Left cardiac atrium (tissue), 4 donors: Measurements from ENCODE around the gene E4F1. TPM values are rescaled to one million over a fixed set of nuclear protein-coding genes. Genes with fewer than 3 reads are reported as not detected.

ENCODE experiments used
- ATAC-seq, 2 donors: fragments of 200-7000 bp; cut with Tn5 transposase; one replicate each; pipeline ENCODE4 v1.9.1; 2020; ENCODE audit warnings: mild to moderate bottlenecking in 2 of 2, moderate library complexity in 2 of 2
- DNase-seq: peaks from one replicate; pipeline ENCODE4 v3.0.0-alpha.2; 2020
- intact Hi-C, 2 donors: fragments of 100-400 bp; cut with DNase I; formaldehyde crosslinking; loops; one replicate each; pipeline versions ENCODE4 v1.14.1 to v1.15.1; 2022 to 2023
- long read RNA-seq: library from polyadenylated mRNA; unstranded; transcript quantifications from one replicate; pipeline ENCODE4 v2.0.0, GENCODE V29; 2021
- total RNA-seq, 2 donors: library from RNA; stranded (reverse); fragmentation: NEBNext Ultra II Directional; extraction: Animal tissue kit (Norgen Biotek cat#: 25700); gene quantifications; one replicate each; pipeline ENCODE4 v1.2.1, GENCODE V29; 2021
- donor health status: DM: no; HTN: yes; CAD: no.
- donor health status: DM: no; HTN: yes; CAD: no; lungs with severe emphysema.
- donor health status: DM: yes; HTN: yes; CAD: no.
- donor health status: Dilated cardiomyopathy.

Gene E4F1, protein sequence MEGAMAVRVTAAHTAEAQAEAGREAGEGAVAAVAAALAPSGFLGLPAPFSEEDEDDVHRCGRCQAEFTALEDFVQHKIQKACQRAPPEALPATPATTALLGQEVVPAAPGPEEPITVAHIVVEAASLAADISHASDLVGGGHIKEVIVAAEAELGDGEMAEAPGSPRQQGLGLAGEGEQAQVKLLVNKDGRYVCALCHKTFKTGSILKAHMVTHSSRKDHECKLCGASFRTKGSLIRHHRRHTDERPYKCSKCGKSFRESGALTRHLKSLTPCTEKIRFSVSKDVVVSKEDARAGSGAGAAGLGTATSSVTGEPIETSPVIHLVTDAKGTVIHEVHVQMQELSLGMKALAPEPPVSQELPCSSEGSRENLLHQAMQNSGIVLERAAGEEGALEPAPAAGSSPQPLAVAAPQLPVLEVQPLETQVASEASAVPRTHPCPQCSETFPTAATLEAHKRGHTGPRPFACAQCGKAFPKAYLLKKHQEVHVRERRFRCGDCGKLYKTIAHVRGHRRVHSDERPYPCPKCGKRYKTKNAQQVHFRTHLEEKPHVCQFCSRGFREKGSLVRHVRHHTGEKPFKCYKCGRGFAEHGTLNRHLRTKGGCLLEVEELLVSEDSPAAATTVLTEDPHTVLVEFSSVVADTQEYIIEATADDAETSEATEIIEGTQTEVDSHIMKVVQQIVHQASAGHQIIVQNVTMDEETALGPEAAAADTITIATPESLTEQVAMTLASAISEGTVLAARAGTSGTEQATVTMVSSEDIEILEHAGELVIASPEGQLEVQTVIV
- total RNA-seq: 10 to 100 TPM; 11.9 to 15.0 TPM
- long read RNA-seq, transcript E4F1-201 (14 exons, 2,573 nt): major isoform, 20 of 36 reads
- long read RNA-seq, partial matches to known transcripts: 6 of 36 reads
- long read RNA-seq, other reads (novel, unspliced or antisense): 10 of 36 reads

DNA sequence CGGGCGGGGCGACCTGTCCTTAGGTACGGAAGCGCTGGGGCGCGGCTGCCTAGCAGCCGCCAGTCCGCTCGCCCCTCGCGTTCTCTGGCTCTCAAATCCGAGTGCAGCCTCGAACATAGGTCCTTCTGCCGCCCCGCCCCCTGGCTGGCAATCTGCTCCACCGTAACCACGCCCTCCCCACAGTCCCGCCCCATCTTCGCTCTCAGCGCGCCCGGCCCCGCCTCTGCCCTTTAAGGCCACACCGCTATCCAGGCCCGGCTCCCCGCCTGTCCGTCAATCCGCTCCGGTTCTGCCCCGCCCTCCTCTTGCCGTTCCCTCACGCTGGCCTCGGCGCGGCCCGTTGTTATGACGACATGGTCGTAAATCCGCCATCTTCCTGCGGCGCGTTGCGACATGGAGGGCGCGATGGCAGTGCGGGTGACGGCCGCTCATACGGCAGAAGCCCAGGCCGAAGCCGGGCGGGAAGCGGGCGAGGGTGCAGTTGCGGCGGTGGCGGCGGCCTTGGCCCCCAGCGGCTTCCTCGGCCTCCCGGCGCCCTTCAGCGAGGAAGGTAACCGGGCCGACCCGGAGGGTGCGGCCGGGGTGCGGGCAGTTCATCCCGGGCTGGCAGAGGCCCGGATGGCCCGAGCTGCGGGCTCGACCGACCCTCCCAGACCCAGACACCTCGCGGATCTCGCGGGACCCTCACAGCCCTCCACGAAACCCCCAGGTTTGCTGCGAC, at the start of gene E4F1:
Gene E4F1, plus strand, starts transcription at position 371 of the 721 bp plus-strand sequence. Its CDS starts 23 bp downstream, at position 394.
- DNase-seq (peak; percentile 100), ATAC-seq (peak; percentile 99 to 100)
- intact Hi-C loops: no loop called here

DNA sequence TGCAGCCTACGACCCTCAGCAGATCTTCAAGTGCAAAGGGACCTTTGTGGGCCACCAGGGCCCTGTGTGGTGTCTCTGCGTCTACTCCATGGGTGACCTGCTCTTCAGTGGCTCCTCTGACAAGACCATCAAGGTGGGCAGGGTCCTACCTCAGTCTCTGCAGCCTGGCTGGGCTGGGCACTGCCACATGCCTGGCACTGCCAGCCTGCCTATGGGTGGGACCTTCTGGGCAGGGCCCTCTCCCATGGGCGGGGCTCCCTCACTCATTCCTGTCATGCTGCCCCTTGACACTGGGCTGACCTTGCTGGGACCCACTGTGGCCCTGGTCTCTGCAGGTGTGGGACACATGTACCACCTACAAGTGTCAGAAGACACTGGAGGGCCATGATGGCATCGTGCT, 49.5 kb upstream of the E4F1 start:
- DNase-seq (no peak), ATAC-seq (no peak)
- intact Hi-C loops: no loop called here

DNA sequence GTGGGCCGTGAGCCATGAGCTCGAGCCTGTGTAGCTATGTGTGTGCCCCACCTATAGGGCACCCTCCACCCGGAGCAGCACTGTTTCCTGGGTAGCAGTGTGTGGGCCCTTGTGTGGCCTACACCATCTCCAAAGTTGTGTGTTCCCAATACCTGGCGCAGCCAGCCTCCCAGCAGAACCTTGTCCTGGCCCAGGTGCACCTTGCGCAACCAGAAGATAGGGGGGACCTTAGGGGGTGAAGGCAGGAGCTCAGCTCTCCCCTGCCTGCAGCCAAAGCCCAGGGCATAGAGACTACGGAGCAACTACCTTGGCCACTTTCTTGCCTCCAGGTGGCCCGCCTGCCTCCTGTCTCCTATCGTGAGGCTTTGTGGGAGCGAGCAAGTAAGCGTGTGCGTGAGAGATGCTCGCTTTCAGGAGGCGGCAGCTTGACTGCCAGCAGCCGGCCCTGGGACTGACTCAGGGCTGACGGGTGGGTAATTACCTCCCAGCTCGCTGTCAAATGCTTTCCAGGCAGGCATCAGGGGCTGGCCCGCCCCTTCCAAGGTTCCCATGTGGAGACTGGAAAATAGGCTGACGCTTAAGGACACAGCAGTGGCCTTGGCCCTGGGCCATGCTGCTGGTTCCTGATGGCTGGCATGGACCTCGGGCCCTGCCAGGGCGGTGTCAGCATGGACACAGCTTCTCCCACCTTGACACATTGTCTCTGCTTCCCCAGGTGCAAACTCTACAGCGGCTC, 48.8 kb upstream of the E4F1 start:
- intact Hi-C loops: no loop called here
- no peak for DNase-seq
- no peak for ATAC-seq

DNA sequence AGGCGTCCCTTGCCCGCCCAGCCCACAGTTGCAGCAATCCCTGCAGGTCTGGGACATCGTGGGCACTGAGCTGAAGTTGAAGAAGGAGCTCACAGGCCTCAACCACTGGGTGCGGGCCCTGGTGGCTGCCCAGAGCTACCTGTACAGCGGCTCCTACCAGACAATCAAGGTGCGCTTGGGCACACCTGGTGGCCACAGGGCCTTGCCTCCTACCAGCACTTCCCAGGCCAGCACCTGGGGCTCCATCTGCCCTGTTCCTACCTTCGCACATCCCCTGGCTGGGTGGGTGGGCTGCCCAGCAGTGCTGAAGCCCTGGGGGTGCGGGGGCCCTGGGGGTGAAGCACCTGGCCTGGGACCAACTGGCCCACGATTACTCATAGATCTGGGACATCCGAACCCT, 47.9 kb upstream of the E4F1 start:
- no peak for DNase-seq
- ATAC-seq: no peak
- intact Hi-C loops: no loop called here

DNA sequence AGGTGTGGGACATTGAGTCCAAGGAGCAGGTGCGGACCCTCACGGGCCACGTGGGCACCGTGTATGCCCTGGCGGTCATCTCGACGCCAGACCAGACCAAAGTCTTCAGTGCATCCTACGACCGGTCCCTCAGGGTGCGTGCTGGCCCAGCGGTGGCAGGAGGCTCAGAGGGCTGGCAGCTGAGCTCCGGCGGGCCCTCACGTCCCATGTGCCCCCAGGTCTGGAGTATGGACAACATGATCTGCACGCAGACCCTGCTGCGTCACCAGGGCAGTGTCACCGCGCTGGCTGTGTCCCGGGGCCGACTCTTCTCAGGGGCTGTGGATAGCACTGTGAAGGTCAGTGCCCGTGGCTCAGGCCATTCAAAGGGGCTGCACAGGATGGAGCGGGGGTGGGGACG, 47.3 kb upstream of the E4F1 start:
- DNase-seq (no peak), ATAC-seq (no peak)
- intact Hi-C loops: no loop called here

DNA sequence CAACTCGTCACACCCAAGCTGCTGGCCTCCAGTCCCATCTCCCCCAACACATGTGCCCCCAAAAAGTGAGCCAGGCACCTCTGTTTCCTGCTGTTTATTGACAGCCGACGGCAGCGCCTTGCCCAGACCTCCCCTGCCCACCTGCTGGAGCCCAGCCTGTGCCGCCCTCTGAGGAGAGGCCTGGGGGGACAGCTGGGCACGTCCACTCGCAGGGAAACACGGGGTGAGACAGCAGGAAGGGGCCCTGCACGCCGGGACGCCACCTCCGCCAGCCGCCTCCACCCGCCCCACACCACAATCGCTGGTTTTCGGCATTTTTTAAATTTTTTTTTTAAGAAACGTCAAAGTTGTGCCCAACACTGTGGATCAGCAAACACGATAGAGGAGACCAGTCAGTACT, 46.3 kb upstream of the E4F1 start:
- intact Hi-C loops: no loop called here
- no peak for ATAC-seq
- DNase-seq: no peak

DNA sequence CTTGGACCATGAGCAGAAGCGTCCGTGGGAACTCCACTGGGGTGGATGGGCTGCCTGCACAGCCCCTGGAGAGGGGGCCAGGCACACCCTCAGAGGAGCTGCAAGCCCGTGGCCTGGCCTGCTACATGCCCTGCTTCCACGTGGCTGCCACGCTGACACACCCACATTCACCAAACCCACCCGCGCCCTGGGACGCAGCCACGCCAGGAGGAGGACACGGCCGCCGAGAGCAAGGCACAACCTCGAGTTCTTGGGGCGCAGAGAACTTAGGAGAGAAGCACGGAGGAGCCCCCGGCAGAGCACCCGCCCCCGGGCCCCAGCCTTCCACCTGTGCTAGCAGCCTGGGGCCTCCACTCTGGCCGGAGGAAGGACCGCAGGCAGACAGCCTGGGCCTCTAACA, 45.8 kb upstream of the E4F1 start:
- DNase-seq: no peak
- no peak for ATAC-seq
- intact Hi-C loops: no loop called here

DNA sequence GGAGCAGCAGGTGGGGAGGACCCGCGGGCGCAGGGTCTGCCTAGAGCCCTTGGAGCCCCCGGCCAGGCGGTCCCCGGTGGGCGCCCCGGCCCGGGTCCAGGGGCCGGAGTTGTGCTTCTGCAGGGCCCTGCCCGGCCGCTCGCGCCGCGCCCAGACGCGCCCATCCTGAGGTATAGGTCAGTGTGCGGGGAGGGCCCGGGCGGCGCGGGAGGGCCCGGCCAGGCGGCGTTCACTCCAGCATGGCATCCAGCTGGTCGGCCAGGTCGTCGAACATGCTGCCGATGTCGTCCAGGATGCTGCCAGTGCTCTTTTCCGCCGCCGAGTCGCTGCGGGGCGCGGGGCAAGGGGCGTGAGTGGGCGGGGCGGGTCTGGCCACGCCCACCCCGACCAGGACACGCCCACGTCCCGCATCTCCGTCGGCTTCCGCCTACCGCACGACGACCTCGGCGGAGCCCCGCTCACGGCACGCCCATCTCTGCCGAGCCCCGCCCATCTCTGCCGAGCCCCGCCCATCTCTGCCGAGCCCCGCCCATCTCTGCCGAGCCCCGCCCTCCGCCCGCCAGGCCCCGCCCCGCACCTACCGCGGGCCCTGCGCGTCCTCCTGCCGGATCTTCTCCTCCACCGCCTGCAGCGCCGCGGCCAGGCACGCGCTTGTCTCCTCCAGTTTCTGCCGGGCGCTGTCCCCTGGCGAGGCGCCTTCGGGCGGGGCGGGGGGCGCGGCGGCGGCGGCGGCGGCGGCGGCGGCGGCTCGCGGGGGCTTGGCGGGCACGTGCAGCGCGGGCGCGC, 44.9 kb upstream of the E4F1 start:
- ATAC-seq: peak in 1 of 2 donors; percentile 20

DNA sequence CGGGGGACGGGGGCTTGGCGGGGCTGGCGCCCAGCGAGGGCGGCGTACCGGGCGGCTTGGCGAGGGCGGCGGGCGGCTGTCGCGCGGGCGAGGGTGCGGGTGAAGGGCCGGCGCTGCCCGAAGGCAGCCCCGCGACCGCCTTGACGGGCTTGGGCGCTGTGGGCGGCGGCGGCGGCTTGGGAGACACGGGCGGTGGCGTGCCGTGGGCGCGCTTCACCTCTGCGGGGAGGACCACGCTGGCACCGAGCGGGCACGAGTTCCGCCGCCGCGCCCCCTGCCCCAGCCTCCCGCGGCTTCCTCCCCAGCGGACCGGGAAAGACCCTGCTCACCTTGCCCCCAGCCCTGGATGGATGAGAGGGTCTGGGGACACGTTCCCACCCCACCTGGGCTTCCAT, 44.3 kb upstream of the E4F1 start:
- DNase-seq: no peak
- intact Hi-C loops: no loop called here
- no peak for ATAC-seq

More for the DNA sequence above, 44.9 kb upstream of the E4F1 start:
- intact Hi-C loops: no loop called here
- no peak for DNase-seq

DNA sequence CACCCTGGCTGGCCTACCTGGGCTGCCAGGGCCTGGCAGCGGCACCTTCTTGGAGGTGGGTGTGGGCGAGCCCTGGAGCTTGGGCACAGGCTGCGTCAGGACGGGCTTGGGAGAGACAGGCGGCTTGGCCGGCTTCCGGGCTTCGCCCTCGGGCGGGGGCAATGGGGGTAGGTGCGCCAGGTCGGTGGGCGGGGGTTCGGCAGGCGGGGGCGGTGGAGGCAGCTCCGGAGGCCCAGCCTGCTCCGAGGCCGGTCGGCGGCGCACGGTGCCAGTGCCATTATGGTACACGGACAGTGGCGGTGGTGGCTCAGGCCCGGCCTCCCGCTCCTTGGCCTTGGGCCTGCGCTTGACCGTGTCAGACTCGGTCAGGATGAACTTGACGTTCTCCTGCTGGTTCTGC, 43.8 kb upstream of the E4F1 start:
- intact Hi-C loops: no loop called here
- DNase-seq: no peak
- ATAC-seq: no peak

DNA sequence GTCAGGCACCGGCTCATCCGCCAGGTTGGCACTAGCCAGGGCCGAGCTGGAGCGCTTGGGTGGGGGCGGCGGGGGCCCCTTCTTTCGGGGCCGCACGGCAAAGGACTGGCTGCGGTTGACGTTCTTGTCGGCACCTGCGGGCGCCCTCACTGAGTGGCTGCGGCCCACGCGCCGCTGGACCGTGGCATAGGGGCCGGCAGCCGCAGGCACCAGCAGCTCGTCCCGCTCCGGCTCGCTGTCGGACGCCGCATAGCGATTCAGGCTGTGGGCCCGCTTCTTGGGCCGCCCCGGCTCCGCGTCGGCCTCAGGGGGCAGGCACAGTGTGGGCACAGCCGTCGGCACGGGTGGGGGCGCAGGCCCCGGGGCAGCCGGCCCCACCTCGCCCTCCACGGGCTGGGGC, 42.9 kb upstream of the E4F1 start:
- intact Hi-C loops: no loop called here
- DNase-seq (no peak), ATAC-seq (no peak)

DNA sequence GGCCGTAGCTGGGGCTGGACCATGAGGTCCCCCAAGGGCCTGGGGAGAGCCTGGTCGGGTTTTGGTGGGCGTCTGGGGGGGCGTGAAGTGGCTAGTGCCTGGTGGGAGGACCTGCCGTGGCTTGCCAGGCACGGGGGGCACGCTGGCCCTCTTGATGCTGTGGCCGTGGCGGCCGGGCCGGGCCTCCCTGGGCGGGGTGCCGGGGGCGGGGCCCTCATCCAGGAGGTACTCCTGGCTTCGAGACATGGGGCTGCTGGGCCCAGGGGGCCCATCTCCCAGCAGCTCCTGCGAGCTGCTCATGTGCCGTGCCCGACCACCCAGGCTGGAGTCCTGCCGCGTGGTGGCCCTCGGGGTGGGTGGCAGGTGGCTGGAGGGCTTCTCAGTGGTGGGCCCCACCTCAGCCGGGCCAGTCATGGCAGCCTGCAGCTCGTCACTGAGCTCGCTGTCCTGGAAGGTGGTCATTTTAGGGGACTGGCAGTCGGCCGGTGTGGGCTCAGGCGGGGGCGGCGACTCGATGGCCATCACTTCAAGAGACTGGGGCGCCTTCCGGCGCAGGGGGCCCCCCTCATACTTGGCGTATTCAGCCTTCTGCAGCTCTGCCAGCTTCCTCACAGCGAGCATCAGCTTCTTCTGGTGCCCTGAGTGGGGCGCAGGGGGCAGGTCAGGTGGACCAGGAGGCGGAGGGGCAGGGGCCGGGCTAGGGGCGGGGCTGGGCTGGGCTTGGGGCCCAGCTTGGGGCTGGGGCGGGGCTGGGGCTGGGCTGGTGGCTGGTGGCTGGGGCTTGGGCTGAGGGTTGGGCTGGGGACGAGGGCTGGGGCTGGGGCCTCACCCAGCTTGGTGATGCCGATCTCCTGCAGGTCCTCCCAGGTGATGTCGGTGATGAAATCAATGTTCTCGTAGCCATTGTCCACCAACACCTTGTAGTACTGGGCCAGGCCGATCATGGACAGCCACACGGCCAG, 42.1 kb upstream of the E4F1 start:
- intact Hi-C loops: no loop called here
- DNase-seq (no peak), ATAC-seq (no peak)

DNA sequence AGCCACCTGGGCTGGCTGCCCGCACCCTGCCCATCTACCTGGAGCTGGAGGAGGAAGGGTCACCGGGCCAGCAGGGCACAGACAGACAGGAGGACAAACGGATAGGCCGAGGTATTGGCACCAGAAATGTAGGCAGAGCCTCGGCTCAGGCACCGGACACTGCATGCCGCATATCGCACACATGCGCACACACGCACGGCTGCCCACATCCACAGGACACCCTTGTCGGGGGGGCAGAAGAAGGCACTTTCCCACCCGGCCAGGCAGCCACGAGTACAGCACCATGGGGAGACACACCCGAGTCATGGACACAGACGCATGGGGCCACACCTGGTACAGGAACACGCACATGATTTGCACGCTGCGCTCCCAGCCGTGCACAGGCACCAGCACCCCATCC, 41.4 kb upstream of the E4F1 start:
- ATAC-seq (no peak), DNase-seq (no peak)
- intact Hi-C loops: no loop called here

DNA sequence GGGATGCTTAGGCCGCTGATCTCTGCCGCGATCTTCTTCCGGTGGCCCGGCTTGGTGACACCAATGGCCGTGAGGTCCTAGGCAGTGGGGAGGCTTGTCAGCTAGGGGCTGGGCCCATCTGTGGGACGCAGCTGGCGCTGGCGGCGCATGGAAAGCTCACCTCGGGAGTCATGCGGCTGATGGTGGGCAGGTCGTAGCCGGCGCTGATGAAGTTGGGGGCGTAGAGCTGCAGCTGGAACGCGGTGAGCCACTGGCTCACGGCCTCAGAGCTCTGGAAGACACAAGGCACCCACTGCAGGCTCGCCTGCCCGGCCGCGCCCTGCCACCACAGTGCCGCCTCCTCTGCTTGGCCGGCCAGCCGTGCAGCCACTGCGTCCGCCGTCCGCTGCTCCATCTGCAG, 39.7 kb upstream of the E4F1 start:
- no peak for ATAC-seq
- DNase-seq: no peak
- intact Hi-C loops: no loop called here

DNA sequence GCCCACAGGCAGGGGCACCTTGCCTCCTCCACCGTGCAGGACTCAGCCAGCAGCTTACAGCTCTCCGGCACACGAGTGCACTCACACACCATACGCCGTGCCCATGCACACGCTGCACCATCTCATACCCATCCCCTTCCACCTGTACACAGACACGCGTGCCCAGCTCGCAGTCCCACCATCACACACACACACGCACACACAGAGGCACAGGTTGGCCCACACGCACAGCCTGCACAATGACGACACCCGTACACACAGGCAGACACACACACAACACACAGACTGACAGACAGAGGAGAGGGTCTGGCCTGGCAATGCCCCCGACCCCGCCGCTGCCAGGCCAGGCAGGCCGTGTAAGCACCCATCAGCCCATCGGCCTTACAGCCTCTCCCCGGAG, 39.0 kb upstream of the E4F1 start:
- intact Hi-C loops: no loop called here
- ATAC-seq (no peak), DNase-seq (no peak)

DNA sequence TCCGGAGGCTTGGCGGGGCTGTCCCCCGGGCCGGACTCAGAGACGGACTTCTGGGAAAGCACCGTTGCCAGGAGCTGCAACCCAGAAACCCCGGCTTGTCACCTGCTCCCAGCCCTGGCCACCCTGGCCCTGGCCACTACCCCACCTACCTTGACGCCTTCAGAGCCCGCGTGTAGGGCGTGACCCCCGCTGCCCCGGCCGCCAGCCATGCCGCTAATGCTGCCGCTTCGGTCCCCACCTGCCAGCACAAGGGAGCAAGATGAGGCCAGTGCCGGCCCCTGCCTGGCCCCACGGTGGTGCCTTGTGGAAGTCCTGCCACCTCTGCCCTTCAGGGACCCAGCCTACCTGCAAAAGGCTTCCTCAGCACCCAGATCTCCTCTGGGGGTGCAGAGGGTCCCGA, 38.4 kb upstream of the E4F1 start:
- ATAC-seq: no peak
- intact Hi-C loops: no loop called here
- DNase-seq: no peak

DNA sequence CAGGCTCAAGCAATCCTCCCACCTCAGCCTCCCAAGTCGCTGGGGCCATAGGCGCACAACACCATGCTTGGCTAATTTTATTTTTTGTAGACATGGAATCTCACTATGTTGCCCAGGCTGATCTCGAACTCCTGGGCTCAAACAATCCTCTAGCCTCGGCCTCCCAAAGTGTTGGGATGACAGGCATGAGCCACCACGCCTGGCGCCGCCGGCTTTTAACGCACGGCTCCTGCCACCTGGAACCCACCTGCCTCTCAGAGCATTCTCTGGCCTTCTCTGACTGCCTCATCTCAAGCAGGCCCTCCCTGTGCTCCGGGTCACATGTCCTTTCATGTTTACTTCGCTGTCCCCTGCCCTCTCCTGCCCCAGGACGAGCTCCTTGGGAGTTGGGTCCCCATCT, 37.3 kb upstream of the E4F1 start:
- intact Hi-C loops: no loop called here
- DNase-seq: no peak

More for the DNA sequence above, 37.3 kb upstream of the E4F1 start:
- ATAC-seq: no peak
